HepG2 (cell line): ENCODE measurements around the gene PASK. TPM values are rescaled to one million over a fixed set of nuclear protein-coding genes. Genes with fewer than 3 reads are reported as not detected.

Source experiments
- ATAC-seq: fragments of 200-7000 bp; cut with Tn5 transposase; 3 replicates; pipeline ENCODE4 v1.9.1; 2020; ENCODE audit warnings: mild to moderate bottlenecking, moderate library complexity
- BruUV-seq: library from RNA; stranded (reverse); fragments of 400-500 nt; replicated peaks from 2 replicates; lab custom pipeline; 2021; lab: Mats Ljungman, UMichigan
- CTCF ChIA-PET: fragments of 300-600 bp; formaldehyde crosslinking; extraction: SDS; loops from one replicate; lab custom pipeline; 2021; ENCODE audit warnings: low total read pairs, inconsistent platforms, low intra/inter-chr PET ratio; lab: Yijun Ruan, JAX
- POLR2A ChIA-PET: fragments of 350-600 bp; sonication (Branson Sonifier 250); formaldehyde crosslinking; loops from one replicate; lab custom pipeline; 2020; ENCODE audit warnings: antibody characterized with exemption, inconsistent platforms; lab: Yijun Ruan, JAX
- DNase-seq: peaks from one replicate; pipeline ENCODE4 v3.0.0-alpha.2; 2015; ENCODE audit warnings: low spot score
- FAIRE-seq: peaks from 3 replicates; lab custom pipeline; 2011; peaks lifted over from hg19 to GRCh38; lab: Jason Lieb, UNC
- H2AFZ ChIP-seq: one replicate; pipeline ENCODE4 v1.6.1; 2011; ENCODE audit warnings: low read length, inconsistent platforms
- H3K27ac ChIP-seq: fragments of 300-600 bp; 3 replicates; pipeline ENCODE4 v1.8.0; 2011; ENCODE audit warnings: mixed run types, mild to moderate bottlenecking, mixed read lengths, low read length, inconsistent platforms; ENCODE audit not compliant: insufficient read depth; ENCODE audit errors: extremely low read length
- H3K27me3 ChIP-seq, 2 experiments: fragments of 200-600 bp in 1 of 2; 2 replicates in 1 of 2; 3 replicates in 1 of 2; pipeline versions ENCODE4 v1.6.0 to v1.8.0; 2011; ENCODE audit warnings: low read length in 2 of 2, mild to moderate bottlenecking in 2 of 2, moderate library complexity in 2 of 2, inconsistent platforms in 1 of 2; ENCODE audit not compliant: insufficient read depth in 2 of 2, control insufficient read depth in 1 of 2
- H3K36me3 ChIP-seq, 2 experiments: fragments of 200-600 bp in 1 of 2; replicated peaks in 1 of 2; 2 replicates in 1 of 2; 3 replicates in 1 of 2; pipeline versions ENCODE4 v1.5.1 to v1.8.0; 2011; ENCODE audit warnings: low read length in 2 of 2, inconsistent platforms in 1 of 2; ENCODE audit not compliant: insufficient read depth in 2 of 2, control insufficient read depth in 1 of 2
- H3K4me1 ChIP-seq: 2 replicates; pipeline ENCODE4 v1.5.1; 2012; ENCODE audit warnings: low read length, inconsistent platforms; ENCODE audit not compliant: insufficient read depth
- H3K4me2 ChIP-seq: 2 replicates; pipeline ENCODE4 v1.6.0; 2011; ENCODE audit warnings: low read depth, low read length, inconsistent platforms
- H3K4me3 ChIP-seq, 3 experiments: fragments of 200-600 bp in 1 of 3; sonication (generic), shearing (Covaris generic) in 1 of 3; replicated peaks in 1 of 3; 2 replicates each; pipeline ENCODE4 v1.5.1; 2011 to 2016; ENCODE audit warnings: low read length in 3 of 3, inconsistent platforms in 2 of 3, low read depth in 2 of 3, mild to moderate bottlenecking in 2 of 3, control low read depth in 1 of 3, mixed read lengths in 1 of 3; ENCODE audit not compliant: insufficient read depth in 1 of 3
- H3K79me2 ChIP-seq: one replicate; pipeline ENCODE4 v1.6.1; 2011; ENCODE audit warnings: low read length, inconsistent platforms; ENCODE audit not compliant: insufficient read depth
- H3K9ac ChIP-seq: 2 replicates; pipeline ENCODE4 v1.6.0; 2011; ENCODE audit warnings: mild to moderate bottlenecking, low read depth, low read length, inconsistent platforms; ENCODE audit not compliant: insufficient read depth
- H3K9me3 ChIP-seq: 2 replicates; pipeline ENCODE4 v1.5.1; 2012; ENCODE audit warnings: mild to moderate bottlenecking, low read length
- H4K20me1 ChIP-seq: 2 replicates; pipeline ENCODE4 v1.6.0; 2011; ENCODE audit warnings: inconsistent platforms, mild to moderate bottlenecking, low read length, moderate library complexity; ENCODE audit not compliant: insufficient read depth
- ZNF7 ChIP-seq: IDR thresholded peaks from 2 replicates; pipeline ENCODE4 v1.6.1; 2016; ENCODE audit warnings: missing biosample characterization, missing genetic modification reagents
- WGBS: methylation state at CpG from one replicate; pipeline ENCODE4 v1.1.6; 2017; ENCODE audit warnings: low lambda C conversion rate; 5-methylcytosine and 5-hydroxymethylcytosine counted together
- in situ Hi-C: cut with HindIII; loops from 2 replicates; pipeline ENCODE4 v1.10.0; 2017; ENCODE audit warnings: low pct_unique_long_range_greater_than_20kb; ENCODE audit not compliant: extremely low pct_ligation_motif_present
- intact Hi-C: fragments of 100-400 bp; cut with micrococcal nuclease; formaldehyde crosslinking; loops from one replicate; pipeline ENCODE4 v1.10.0; 2022; ENCODE audit not compliant: unreplicated experiment
- polyA plus RNA-seq, 8 experiments: library from polyadenylated mRNA; depleted of rRNA in 3 of 8; stranded (reverse) in 7 of 8; unstranded in 1 of 8; fragments of >200 nt; fragmentation: Illumina TruSeq in 4 of 8; extraction: Trizol in 4 of 8; gene quantifications; 2 replicates each; pipeline versions ENCODE4 v1.2.1 to v1.2.3, GENCODE V29; 2011 to 2016; ENCODE audit warnings: low read depth in 4 of 8, missing spikeins in 1 of 8, mixed read lengths in 1 of 8; ENCODE audit not compliant: insufficient read depth in 1 of 8
- total RNA-seq, 5 experiments: library from RNA; depleted of rRNA; stranded (reverse); fragments of >200 nt; fragmentation: Illumina TruSeq; extraction: Trizol; gene quantifications; 2 replicates each; pipeline ENCODE4 v1.2.3, GENCODE V29; 2016; ENCODE audit warnings: low read depth in 1 of 5
- TF ChIP-seq, protein P1 (sequence below): sonication (generic); formaldehyde crosslinking; IDR thresholded peaks from 2 replicates; pipeline ENCODE4 v1.4.0; 2020; ENCODE audit warnings: missing genetic modification reagents

Gene PASK
- total and polyA plus RNA-seq, 2 of the 13 experiments (the other 11 are each of a cell fraction or from before 2014, with no cell fraction given) = 6.9 to 17.0 TPM

DNA sequence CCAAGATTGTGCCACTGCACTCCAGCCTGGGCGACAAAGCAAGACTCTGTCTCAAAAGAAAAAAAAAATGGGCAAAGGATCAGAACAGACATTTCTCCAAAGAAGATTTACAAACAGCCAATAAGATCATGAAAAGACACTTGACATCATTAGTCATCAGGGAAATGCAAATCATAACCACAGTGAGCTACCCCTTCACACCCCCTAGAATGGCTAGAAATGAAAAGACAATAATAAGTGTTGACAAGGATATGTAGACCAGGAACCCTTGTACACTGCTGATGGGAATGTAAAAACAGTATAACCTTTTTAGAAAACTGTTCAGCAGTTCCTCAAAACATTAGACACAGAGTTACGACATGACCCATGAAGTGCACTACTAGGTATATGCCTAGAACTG, 28.8 kb downstream of the PASK start:
- no peaks in the 10 kb centered on the region for H3K9me3 ChIP-seq
- POLR2A ChIA-PET = no interaction called here

More for the DNA sequence above, 28.8 kb downstream of the PASK start:
- ATAC-seq (no peak), DNase-seq (no peak), FAIRE-seq (peak; percentile 52)
- BruUV-seq = no TSS peak
- Histone ChIP-seq H4K20me1 (no peaks in the 10 kb centered on the region), H3K9ac (no peak overlapping the region), H3K4me2 (no peak overlapping the region), H3K27me3 (no peaks in the 10 kb centered on the region), H3K79me2 (no peaks in the 10 kb centered on the region), H3K4me3 (no peak overlapping the region), H3K27ac (no peak overlapping the region), H3K4me1 (no peaks in the 10 kb centered on the region), H2AFZ (no peak overlapping the region), H3K36me3 (peaks cover 12 to 24% of the 10 kb centered on the region in 2 experiments; a peak in 4 of 5 replicates)
- intact Hi-C loops = no loop called here
- TF ChIP-seq ZNF7 (CRISPR knock-in tag) = peak; percentile 88
- TF ChIP-seq, protein P1, sequence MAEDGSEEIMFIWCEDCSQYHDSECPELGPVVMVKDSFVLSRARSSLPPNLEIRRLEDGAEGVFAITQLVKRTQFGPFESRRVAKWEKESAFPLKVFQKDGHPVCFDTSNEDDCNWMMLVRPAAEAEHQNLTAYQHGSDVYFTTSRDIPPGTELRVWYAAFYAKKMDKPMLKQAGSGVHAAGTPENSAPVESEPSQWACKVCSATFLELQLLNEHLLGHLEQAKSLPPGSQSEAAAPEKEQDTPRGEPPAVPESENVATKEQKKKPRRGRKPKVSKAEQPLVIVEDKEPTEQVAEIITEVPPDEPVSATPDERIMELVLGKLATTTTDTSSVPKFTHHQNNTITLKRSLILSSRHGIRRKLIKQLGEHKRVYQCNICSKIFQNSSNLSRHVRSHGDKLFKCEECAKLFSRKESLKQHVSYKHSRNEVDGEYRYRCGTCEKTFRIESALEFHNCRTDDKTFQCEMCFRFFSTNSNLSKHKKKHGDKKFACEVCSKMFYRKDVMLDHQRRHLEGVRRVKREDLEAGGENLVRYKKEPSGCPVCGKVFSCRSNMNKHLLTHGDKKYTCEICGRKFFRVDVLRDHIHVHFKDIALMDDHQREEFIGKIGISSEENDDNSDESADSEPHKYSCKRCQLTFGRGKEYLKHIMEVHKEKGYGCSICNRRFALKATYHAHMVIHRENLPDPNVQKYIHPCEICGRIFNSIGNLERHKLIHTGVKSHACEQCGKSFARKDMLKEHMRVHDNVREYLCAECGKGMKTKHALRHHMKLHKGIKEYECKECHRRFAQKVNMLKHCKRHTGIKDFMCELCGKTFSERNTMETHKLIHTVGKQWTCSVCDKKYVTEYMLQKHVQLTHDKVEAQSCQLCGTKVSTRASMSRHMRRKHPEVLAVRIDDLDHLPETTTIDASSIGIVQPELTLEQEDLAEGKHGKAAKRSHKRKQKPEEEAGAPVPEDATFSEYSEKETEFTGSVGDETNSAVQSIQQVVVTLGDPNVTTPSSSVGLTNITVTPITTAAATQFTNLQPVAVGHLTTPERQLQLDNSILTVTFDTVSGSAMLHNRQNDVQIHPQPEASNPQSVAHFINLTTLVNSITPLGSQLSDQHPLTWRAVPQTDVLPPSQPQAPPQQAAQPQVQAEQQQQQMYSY (CRISPR knock-in tag) = no peak
- 98% methylated on average over 2 of the region's 2 CpGs for WGBS
- in situ Hi-C loops = no loop called here
- CTCF ChIA-PET = no interaction called here
